HepG2 (cell line): ENCODE results near the gene FLOT2. TPM values are rescaled to one million over a fixed set of nuclear protein-coding genes. Genes with fewer than 3 reads are reported as not detected.
A peak's percentile ranks its signal among the peaks of the same experiment; 100 is the strongest.

Experiments used
- ASH2L ChIP-seq: fragments of 300-600, 200-600 bp; sonication (generic); IDR thresholded peaks from 2 replicates; pipeline ENCODE4 v1.7.0; 2017; ENCODE audit warnings: low read depth, mild to moderate bottlenecking, moderate library complexity, mixed read lengths, low read length; ENCODE audit not compliant: insufficient read length
- CREB1 ChIP-seq, 2 experiments: fragments of 450-650 bp in 1 of 2; IDR thresholded peaks; 2 replicates each; pipeline ENCODE4 v1.6.1; 2016 to 2017; ENCODE audit warnings: control low read depth in 1 of 2, mild to moderate bottlenecking in 1 of 2, missing compliant biosample characterization in 1 of 2, missing genetic modification characterization in 1 of 2
- HOXA7 ChIP-seq: sonication (generic); formaldehyde crosslinking; IDR thresholded peaks from 2 replicates; pipeline ENCODE4 v1.8.1; 2022; ENCODE audit warnings: mild to moderate bottlenecking, missing genetic modification reagents, moderate library complexity
- LCORL ChIP-seq, 2 experiments: fragments of 450-650 bp in 1 of 2; sonication (generic) in 1 of 2; formaldehyde crosslinking in 1 of 2; IDR thresholded peaks; 2 replicates each; pipeline versions ENCODE4 v1.5.0 to v1.6.1; 2017 to 2020; ENCODE audit warnings: antibody characterized with exemption in 1 of 2, missing genetic modification reagents in 1 of 2
- RXRB ChIP-seq: IDR thresholded peaks from 2 replicates; pipeline ENCODE4 v1.6.1; 2016; ENCODE audit warnings: borderline replicate concordance, missing genetic modification reagents, missing compliant biosample characterization
- TEAD3 ChIP-seq: optimal IDR thresholded peaks from 2 replicates; pipeline ENCODE3; 2016; ENCODE audit warnings: borderline replicate concordance
- ZNF121 ChIP-seq: sonication (generic); formaldehyde crosslinking; IDR thresholded peaks from 2 replicates; pipeline ENCODE4 v1.5.0; 2020; ENCODE audit warnings: mild to moderate bottlenecking, missing genetic modification reagents
- ZNF572 ChIP-seq: sonication (generic); formaldehyde crosslinking; IDR thresholded peaks from 2 replicates; pipeline ENCODE4 v1.5.1; 2020; ENCODE audit warnings: mild to moderate bottlenecking, missing genetic modification reagents
- ZNF598 ChIP-seq: sonication (generic); formaldehyde crosslinking; IDR thresholded peaks from 2 replicates; pipeline ENCODE4 v1.5.1; 2020; ENCODE audit warnings: mild to moderate bottlenecking, missing genetic modification reagents, borderline replicate concordance
- ZNF747 ChIP-seq: sonication (generic); formaldehyde crosslinking; IDR thresholded peaks from 2 replicates; pipeline ENCODE4 v1.8.1; 2023; ENCODE audit warnings: missing genetic modification reagents, mild to moderate bottlenecking, borderline replicate concordance
- ZSCAN25 ChIP-seq: sonication (generic); formaldehyde crosslinking; IDR thresholded peaks from 2 replicates; pipeline ENCODE4 v1.8.0; 2022; ENCODE audit warnings: mild to moderate bottlenecking, missing genetic modification reagents
- ZSCAN30 ChIP-seq: sonication (generic); formaldehyde crosslinking; IDR thresholded peaks from 2 replicates; pipeline ENCODE4 v1.5.0; 2020; ENCODE audit warnings: mild to moderate bottlenecking, missing genetic modification reagents
- polyA plus RNA-seq, 8 experiments: library from polyadenylated mRNA; depleted of rRNA in 3 of 8; stranded (reverse) in 7 of 8; unstranded in 1 of 8; fragments of >200 nt; fragmentation: Illumina TruSeq in 4 of 8; extraction: Trizol in 4 of 8; gene quantifications; 2 replicates each; pipeline versions ENCODE4 v1.2.1 to v1.2.3, GENCODE V29; 2011 to 2016; ENCODE audit warnings: low read depth in 4 of 8, missing spikeins in 1 of 8, mixed read lengths in 1 of 8; ENCODE audit not compliant: insufficient read depth in 1 of 8
- total RNA-seq, 5 experiments: library from RNA; depleted of rRNA; stranded (reverse); fragments of >200 nt; fragmentation: Illumina TruSeq; extraction: Trizol; gene quantifications; 2 replicates each; pipeline ENCODE4 v1.2.3, GENCODE V29; 2016; ENCODE audit warnings: low read depth in 1 of 5
- TF ChIP-seq, protein P1 (sequence below): sonication (generic); formaldehyde crosslinking; IDR thresholded peaks from 2 replicates; pipeline ENCODE4 v1.4.0; 2020; ENCODE audit warnings: missing genetic modification reagents, mild to moderate bottlenecking, borderline replicate concordance
- TF ChIP-seq, protein P2 (sequence below): sonication (generic); formaldehyde crosslinking; IDR thresholded peaks from 2 replicates; pipeline ENCODE4 v1.8.0; 2022; ENCODE audit warnings: missing genetic modification reagents, mild to moderate bottlenecking, moderate library complexity, borderline replicate concordance
- TF ChIP-seq, protein P3 (sequence below): sonication (generic); formaldehyde crosslinking; IDR thresholded peaks from 2 replicates; pipeline ENCODE4 v1.5.1; 2020; ENCODE audit warnings: mild to moderate bottlenecking, moderate library complexity, missing genetic modification reagents
- TF ChIP-seq, protein P4 (sequence below): IDR thresholded peaks from 2 replicates; pipeline ENCODE4 v1.6.1; 2016; ENCODE audit warnings: mild to moderate bottlenecking
- TF ChIP-seq, protein P5 (sequence below): sonication (generic); formaldehyde crosslinking; IDR thresholded peaks from 2 replicates; pipeline ENCODE4 v1.4.0; 2020; ENCODE audit warnings: missing genetic modification reagents, mild to moderate bottlenecking, borderline replicate concordance
- TF ChIP-seq, protein P6 (sequence below): sonication (generic); formaldehyde crosslinking; IDR thresholded peaks from 2 replicates; pipeline ENCODE4 v1.5.0; 2020; ENCODE audit warnings: mild to moderate bottlenecking, missing genetic modification reagents

FLOT2 gene
- total and polyA plus RNA-seq, 2 of the 13 experiments (the other 11 are each of a cell fraction or from before 2014, with no cell fraction given) = 54.3 to 54.5 TPM

DNA sequence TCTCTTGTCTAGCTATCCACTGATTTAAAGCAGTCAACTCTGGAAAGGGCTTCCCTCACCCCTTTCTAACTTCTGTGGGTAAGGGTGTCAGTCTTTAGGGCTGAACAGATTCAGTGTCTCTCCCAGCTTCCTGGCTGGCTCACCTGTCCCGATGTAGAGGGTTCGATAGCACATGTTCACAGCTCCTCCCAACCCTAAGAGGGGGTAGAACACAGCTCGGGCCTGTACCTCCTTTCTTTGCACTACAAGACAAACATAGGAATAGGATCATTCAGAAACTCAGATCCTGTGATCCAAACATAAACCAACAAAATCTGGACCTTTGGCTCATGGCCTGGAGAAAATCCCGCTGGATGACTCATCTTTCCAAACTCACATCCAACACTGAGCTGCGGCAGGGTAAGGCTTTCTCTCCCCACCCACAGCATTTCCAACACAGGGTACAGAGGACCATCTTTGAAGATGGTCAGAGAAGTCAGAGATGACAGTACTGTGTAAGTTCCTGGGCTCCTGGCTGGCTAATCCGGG lies 11.2 kb upstream of the FLOT2 start (continued):
- TF ChIP-seq, protein P1, sequence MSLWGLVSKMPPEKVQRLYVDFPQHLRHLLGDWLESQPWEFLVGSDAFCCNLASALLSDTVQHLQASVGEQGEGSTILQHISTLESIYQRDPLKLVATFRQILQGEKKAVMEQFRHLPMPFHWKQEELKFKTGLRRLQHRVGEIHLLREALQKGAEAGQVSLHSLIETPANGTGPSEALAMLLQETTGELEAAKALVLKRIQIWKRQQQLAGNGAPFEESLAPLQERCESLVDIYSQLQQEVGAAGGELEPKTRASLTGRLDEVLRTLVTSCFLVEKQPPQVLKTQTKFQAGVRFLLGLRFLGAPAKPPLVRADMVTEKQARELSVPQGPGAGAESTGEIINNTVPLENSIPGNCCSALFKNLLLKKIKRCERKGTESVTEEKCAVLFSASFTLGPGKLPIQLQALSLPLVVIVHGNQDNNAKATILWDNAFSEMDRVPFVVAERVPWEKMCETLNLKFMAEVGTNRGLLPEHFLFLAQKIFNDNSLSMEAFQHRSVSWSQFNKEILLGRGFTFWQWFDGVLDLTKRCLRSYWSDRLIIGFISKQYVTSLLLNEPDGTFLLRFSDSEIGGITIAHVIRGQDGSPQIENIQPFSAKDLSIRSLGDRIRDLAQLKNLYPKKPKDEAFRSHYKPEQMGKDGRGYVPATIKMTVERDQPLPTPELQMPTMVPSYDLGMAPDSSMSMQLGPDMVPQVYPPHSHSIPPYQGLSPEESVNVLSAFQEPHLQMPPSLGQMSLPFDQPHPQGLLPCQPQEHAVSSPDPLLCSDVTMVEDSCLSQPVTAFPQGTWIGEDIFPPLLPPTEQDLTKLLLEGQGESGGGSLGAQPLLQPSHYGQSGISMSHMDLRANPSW = no peak
- TF ChIP-seq ASH2L (peak; percentile 36), ZSCAN25 (CRISPR knock-in tag) (no peak), ZNF747 (CRISPR knock-in tag) (no peak), CREB1 (IDR thresholded peaks at IDR 0.05) (no peak), CREB1 (CRISPR knock-in tag; IDR thresholded peaks at IDR 0.05) (no peak), LCORL (IDR thresholded peaks at IDR 0.05) (no peak), LCORL (CRISPR knock-in tag; IDR thresholded peaks at IDR 0.05) (peak; percentile 67; the same call in 1 of the 2 replicates), ZNF572 (CRISPR knock-in tag) (no peak), HOXA7 (no peak), ZNF598 (CRISPR knock-in tag) (no peak), ZSCAN30 (no peak), RXRB (CRISPR knock-in tag) (no peak), TEAD3 (CRISPR knock-in tag) (peak; percentile 44), ZNF121 (CRISPR knock-in tag) (peak; percentile 90)
- TF ChIP-seq, protein P2, sequence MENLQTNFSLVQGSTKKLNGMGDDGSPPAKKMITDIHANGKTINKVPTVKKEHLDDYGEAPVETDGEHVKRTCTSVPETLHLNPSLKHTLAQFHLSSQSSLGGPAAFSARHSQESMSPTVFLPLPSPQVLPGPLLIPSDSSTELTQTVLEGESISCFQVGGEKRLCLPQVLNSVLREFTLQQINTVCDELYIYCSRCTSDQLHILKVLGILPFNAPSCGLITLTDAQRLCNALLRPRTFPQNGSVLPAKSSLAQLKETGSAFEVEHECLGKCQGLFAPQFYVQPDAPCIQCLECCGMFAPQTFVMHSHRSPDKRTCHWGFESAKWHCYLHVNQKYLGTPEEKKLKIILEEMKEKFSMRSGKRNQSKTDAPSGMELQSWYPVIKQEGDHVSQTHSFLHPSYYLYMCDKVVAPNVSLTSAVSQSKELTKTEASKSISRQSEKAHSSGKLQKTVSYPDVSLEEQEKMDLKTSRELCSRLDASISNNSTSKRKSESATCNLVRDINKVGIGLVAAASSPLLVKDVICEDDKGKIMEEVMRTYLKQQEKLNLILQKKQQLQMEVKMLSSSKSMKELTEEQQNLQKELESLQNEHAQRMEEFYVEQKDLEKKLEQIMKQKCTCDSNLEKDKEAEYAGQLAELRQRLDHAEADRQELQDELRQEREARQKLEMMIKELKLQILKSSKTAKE (CRISPR knock-in tag) = no peak
- TF ChIP-seq, protein P3, sequence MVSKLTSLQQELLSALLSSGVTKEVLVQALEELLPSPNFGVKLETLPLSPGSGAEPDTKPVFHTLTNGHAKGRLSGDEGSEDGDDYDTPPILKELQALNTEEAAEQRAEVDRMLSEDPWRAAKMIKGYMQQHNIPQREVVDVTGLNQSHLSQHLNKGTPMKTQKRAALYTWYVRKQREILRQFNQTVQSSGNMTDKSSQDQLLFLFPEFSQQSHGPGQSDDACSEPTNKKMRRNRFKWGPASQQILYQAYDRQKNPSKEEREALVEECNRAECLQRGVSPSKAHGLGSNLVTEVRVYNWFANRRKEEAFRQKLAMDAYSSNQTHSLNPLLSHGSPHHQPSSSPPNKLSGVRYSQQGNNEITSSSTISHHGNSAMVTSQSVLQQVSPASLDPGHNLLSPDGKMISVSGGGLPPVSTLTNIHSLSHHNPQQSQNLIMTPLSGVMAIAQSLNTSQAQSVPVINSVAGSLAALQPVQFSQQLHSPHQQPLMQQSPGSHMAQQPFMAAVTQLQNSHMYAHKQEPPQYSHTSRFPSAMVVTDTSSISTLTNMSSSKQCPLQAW (CRISPR knock-in tag) = peak; percentile 54; the same call in 1 of the 2 replicates
- TF ChIP-seq, protein P4, sequence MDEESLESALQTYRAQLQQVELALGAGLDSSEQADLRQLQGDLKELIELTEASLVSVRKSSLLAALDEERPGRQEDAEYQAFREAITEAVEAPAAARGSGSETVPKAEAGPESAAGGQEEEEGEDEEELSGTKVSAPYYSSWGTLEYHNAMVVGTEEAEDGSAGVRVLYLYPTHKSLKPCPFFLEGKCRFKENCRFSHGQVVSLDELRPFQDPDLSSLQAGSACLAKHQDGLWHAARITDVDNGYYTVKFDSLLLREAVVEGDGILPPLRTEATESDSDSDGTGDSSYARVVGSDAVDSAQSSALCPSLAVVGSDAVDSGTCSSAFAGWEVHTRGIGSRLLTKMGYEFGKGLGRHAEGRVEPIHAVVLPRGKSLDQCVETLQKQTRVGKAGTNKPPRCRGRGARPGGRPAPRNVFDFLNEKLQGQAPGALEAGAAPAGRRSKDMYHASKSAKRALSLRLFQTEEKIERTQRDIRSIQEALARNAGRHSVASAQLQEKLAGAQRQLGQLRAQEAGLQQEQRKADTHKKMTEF (CRISPR knock-in tag) = 0 out of 2 replicates have a peak, but pooled peaks have one; percentile 44
- TF ChIP-seq, protein P5, sequence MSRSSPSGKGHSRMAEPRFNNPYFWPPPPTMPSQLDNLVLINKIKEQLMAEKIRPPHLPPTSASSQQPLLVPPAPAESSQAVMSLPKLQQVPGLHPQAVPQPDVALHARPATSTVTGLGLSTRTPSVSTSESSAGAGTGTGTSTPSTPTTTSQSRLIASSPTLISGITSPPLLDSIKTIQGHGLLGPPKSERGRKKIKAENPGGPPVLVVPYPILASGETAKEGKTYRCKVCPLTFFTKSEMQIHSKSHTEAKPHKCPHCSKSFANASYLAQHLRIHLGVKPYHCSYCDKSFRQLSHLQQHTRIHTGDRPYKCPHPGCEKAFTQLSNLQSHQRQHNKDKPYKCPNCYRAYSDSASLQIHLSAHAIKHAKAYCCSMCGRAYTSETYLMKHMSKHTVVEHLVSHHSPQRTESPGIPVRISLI (CRISPR knock-in tag) = no peak
- TF ChIP-seq, protein P6, sequence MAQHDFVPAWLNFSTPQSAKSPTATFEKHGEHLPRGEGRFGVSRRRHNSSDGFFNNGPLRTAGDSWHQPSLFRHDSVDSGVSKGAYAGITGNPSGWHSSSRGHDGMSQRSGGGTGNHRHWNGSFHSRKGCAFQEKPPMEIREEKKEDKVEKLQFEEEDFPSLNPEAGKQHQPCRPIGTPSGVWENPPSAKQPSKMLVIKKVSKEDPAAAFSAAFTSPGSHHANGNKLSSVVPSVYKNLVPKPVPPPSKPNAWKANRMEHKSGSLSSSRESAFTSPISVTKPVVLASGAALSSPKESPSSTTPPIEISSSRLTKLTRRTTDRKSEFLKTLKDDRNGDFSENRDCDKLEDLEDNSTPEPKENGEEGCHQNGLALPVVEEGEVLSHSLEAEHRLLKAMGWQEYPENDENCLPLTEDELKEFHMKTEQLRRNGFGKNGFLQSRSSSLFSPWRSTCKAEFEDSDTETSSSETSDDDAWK (CRISPR knock-in tag) = no peak
